Measurements from ENCODE around the gene ARHGAP22.
A peak's percentile ranks its signal among the peaks of the same experiment; 100 is the strongest.

- TF ChIP-seq POLR2AphosphoS5 (IDR thresholded peaks at IDR 0.05; ENCODE audit: low read depth, low read length) = no peak
- TF ChIP-seq CTCF (IDR thresholded peaks at IDR 0.05) = peak; percentile 79
Measured at GRCh38 chr10:48509974-48510692, 94.7 kb downstream of the ARHGAP22 start.
